Colonic mucosa (tissue), 4 donors: Measurements from ENCODE around the gene GJC1. TPM values are rescaled to one million over a fixed set of nuclear protein-coding genes. Genes with fewer than 3 reads are reported as not detected.
"Not testable (repeated sequence)": the region's sequence is repeated elsewhere in the genome, so short reads cannot be mapped to it uniquely, and the experiment has no call there.

Experiments
- DNase-seq: peaks from one replicate; pipeline ENCODE4 v3.0.0-alpha.2; 2020
- H3K27ac ChIP-seq: fragments of 200-600 bp; one replicate; pipeline ENCODE4 v1.8.0; 2021
- H3K27me3 ChIP-seq: fragments of 200-600 bp; one replicate; pipeline ENCODE4 v1.8.0; 2021
- H3K36me3 ChIP-seq: fragments of 200-600 bp; one replicate; pipeline ENCODE4 v1.8.0; 2021
- H3K4me1 ChIP-seq: fragments of 200-600 bp; one replicate; pipeline ENCODE4 v1.8.0; 2021; ENCODE audit warnings: mild to moderate bottlenecking
- H3K4me3 ChIP-seq: fragments of 200-600 bp; one replicate; pipeline ENCODE4 v1.8.0; 2021
- H3K9ac ChIP-seq, 2 donors: one replicate each; pipeline ENCODE4 v1.7.0; 2013; ENCODE audit warnings: control low read depth in 2 of 2, low read depth in 2 of 2, low read length in 2 of 2
- H3K9me3 ChIP-seq: fragments of 200-600 bp; one replicate; pipeline ENCODE4 v1.8.0; 2021
- CTCF ChIP-seq: fragments of 200-600 bp; IDR thresholded peaks from one replicate; pipeline ENCODE4 v1.8.0; 2022; ENCODE audit warnings: antibody characterized with exemption, mild to moderate bottlenecking
- intact Hi-C: fragments of 100-400 bp; cut with DNase I; formaldehyde crosslinking; loops from one replicate; pipeline ENCODE4 v1.14.1; 2022
- total RNA-seq, 2 donors: library from RNA; stranded (reverse); fragmentation: NEBNext Ultra II Directional in 1 of 2; extraction: Animal tissue kit (Norgen Biotek cat#: 25700) in 1 of 2; gene quantifications; one replicate each; pipeline ENCODE4 v1.2.1, GENCODE V29; 2021
- donor health status: healthy.
- donor health status: DM: no; HTN: no; CAD: no.
- donor health status: DM: no; HTN: no; CAD: no.

Gene GJC1
- total RNA-seq, 2 donors from 2014 or later: 1.1 to 8.2 TPM

GRCh38 chr17:44826123-44826790 is 3.8 kb downstream of the GJC1 start:
- Histone ChIP-seq H3K9ac (no peak overlapping the region), H3K4me3 (no peak overlapping the region), H3K4me1 (peaks cover 5% of the 10 kb centered on the region), H3K27me3 (peaks cover 31% of the 10 kb centered on the region), H3K9me3 (no peaks in the 10 kb centered on the region), H3K27ac (no peak overlapping the region), H3K36me3 (no peaks in the 10 kb centered on the region)
- intact Hi-C loops: no loop called here
- TF ChIP-seq CTCF: no peak
- no peak for DNase-seq

GRCh38 chr17:44825236-44825635 is 4.9 kb downstream of the GJC1 start:
- H3K36me3 ChIP-seq, H3K9me3 ChIP-seq, H3K4me1 ChIP-seq, H3K27ac ChIP-seq, DNase-seq, H3K9ac ChIP-seq, intact Hi-C loops, H3K4me3 ChIP-seq: not testable (repeated sequence)
- peaks cover 21% of the 10 kb centered on the region for H3K27me3 ChIP-seq

DNA sequence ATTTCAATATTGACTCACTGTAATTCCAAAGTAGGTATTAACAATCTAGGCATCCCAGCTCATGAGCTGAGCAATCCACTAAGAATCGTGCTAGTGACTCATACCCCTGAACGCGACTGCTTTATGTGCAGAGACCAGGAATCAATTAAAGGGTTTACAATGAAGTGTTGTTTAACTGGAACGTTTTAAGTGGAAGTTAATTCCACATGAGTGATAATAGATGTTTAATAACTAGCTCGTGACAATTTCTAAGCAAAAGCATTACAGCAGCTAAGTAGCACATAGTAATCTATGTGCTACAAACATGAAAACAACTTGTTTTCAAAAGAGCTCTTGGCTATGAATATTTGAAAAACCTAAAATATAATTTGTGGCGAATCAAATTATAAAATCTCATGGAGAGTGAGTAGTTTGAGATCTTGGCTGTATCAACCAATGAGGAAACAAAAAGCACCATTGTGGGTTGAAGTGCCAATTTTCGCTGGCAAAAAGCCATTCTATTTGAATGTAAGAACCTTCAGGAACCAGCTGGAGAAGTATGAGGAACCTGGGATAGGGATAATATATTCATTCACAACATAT is 9.4 kb downstream of the GJC1 start:
- Histone ChIP-seq H3K4me3 (no peak overlapping the region), H3K9ac (no peak overlapping the region), H3K27me3 (no peaks in the 10 kb centered on the region), H3K27ac (no peak overlapping the region), H3K4me1 (no peaks in the 10 kb centered on the region), H3K36me3 (no peaks in the 10 kb centered on the region), H3K9me3 (no peaks in the 10 kb centered on the region)
- TF ChIP-seq CTCF: no peak
- no peak for DNase-seq
- intact Hi-C loops: no loop called here

- DNase-seq, intact Hi-C loops, H3K36me3 ChIP-seq, H3K9ac ChIP-seq, H3K9me3 ChIP-seq, H3K27me3 ChIP-seq, H3K27ac ChIP-seq, H3K4me1 ChIP-seq, H3K4me3 ChIP-seq: not testable (repeated sequence)
Observed at GRCh38 chr17:44818508-44818907, 11.6 kb downstream of the GJC1 start.

- H3K27me3 ChIP-seq: no peaks in the 10 kb centered on the region
- H3K4me3 ChIP-seq: no peak overlapping the region
- DNase-seq: no peak
- no peaks in the 10 kb centered on the region for H3K9me3 ChIP-seq
- H3K36me3 ChIP-seq: no peaks in the 10 kb centered on the region
- no peak for TF ChIP-seq CTCF
- H3K4me1 ChIP-seq: no peaks in the 10 kb centered on the region
- intact Hi-C loops: no loop called here
- H3K9ac ChIP-seq: no peak overlapping the region
- no peak overlapping the region for H3K27ac ChIP-seq
Observed at GRCh38 chr17:44812263-44812662, 17.8 kb downstream of the GJC1 start.

DNA sequence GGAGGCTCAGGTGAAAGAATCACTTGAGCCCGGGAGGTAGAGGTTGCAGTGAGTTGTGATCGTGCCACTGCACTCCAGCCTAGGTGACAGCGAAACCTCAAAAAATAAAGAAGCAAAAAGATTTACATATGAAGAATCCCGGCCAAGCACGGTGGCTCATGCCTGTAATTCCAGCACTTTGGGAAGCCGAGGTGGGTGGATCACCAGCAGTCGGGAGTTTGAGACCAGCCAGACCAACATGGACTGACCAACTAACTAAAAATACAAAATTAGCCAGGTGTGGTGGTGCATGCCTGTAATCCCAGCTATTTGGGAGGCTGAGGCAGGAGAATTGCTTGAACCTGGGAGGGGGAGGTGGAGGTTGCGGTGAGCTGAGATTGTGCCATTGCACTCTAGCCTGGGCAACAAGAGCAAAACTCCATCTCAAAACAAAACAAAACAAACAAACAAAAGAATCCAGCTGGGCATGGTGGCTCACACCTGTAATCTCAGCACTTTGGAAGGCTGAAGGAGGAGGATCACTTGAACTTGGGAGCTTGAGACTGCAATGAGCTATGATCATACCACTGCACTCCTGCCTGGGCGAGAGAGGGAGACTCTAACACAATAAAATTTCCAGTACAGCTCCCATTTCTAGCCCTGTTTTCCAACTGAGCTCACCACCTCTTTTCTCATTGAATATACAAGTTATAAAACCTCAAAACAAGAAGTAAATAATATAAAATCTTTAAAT is 21.3 kb downstream of the GJC1 start:
- H3K36me3 ChIP-seq, H3K9me3 ChIP-seq, H3K9ac ChIP-seq, DNase-seq, H3K4me1 ChIP-seq, H3K4me3 ChIP-seq, intact Hi-C loops, H3K27me3 ChIP-seq, H3K27ac ChIP-seq: not testable (repeated sequence)

- Histone ChIP-seq H3K27ac (no peak overlapping the region), H3K4me1 (no peaks in the 10 kb centered on the region), H3K27me3 (no peaks in the 10 kb centered on the region), H3K36me3 (no peaks in the 10 kb centered on the region), H3K9ac (no peak overlapping the region), H3K4me3 (no peak overlapping the region), H3K9me3 (no peaks in the 10 kb centered on the region)
- DNase-seq: no peak
- no peak for TF ChIP-seq CTCF
- intact Hi-C loops: no loop called here
Observed at GRCh38 chr17:44808156-44808555, 21.9 kb downstream of the GJC1 start.
